ENCODE data around the gene PISD.

Gene PISD

DNA sequence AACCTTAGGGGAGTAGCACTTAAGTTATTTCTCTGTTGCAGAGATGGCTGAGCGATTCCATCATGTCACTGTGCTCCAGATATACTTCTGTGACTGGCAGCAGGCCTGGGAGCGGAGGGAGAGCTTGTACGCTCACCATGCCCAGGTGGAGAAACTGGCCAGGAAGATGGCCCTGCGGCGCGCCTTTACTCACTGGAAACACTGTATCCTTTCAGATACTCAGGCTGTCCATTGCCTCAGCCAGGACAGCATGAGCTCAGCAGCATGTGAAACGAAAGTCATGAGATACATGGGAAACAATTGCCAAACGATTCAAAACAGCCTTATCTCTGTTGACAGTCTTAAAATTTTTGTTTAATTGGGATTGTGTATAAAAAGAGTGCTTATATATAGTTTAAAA is 86.8 kb downstream of the PISD start:
- in situ Hi-C loops (cut with MboI; ENCODE audit: low sequenced_read_pairs): no loop called here

GRCh38 chr22:31574055-31574670 is 87.9 kb downstream of the PISD start:
- in situ Hi-C loops (cut with MboI; ENCODE audit: low sequenced_read_pairs): no loop called here

DNA sequence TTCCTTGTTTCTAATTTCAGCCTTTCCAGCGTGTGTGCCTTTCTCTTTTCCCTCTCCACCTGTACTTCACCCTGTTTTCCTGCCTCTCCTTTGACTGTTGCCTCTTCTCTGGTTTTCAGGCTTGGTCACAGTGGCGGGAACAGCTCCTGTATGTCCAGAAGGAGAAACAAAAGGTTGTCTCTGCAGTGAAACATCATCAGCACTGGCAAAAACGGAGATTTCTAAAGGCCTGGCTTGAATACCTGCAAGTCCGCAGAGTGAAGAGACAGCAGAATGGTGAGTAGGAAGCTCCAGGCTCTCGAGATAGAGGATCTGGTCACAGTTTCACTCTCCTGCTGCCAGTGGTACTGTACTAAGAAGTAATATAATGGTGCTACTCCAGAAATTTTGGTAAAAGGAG is 89.1 kb downstream of the PISD start:
- in situ Hi-C loops (cut with MboI; ENCODE audit: low sequenced_read_pairs): no loop called here

- in situ Hi-C loops (cut with MboI; ENCODE audit: low sequenced_read_pairs): no loop called here
Measured at GRCh38 chr22:31569126-31569525, 92.9 kb downstream of the PISD start.

Measured in HL-60/S4 (cell line).